ENCODE data around the gene PRDM5.

- TF ChIP-seq CTCF (optimal IDR thresholded peaks at IDR 0.05 in 1 of 3, IDR thresholded peaks at IDR 0.05 in 1 of 3, conservative IDR thresholded peaks at IDR 0.05 in 1 of 3; ENCODE audit: extremely low read depth in 1 of 3, insufficient read depth in 2 of 3, low read length in 3 of 3) = no peak
- no peak for TF ChIP-seq EZH2 (IDR thresholded peaks at IDR 0.05; ENCODE audit: low read length)
Measured at GRCh38 chr4:120653804-120654573, 268.5 kb downstream of the PRDM5 start.

Data from keratinocyte (primary cell).